ENCODE data around the gene RNF39.

Gene RNF39

GRCh38 chr6:30097902-30098768 lies 22.6 kb upstream of the RNF39 start:
- DNase-seq (ENCODE audit: insufficient read length, low spot score) = no peak

GRCh38 chr6:30096829-30097228 lies 21.3 kb upstream of the RNF39 start:
- DNase-seq (ENCODE audit: insufficient read length, low spot score) = no peak
- FAIRE-seq = no peak

More at GRCh38 chr6:30097902-30098768, 22.6 kb upstream of the RNF39 start:
- FAIRE-seq = no peak

GRCh38 chr6:30093951-30094661 lies 18.5 kb upstream of the RNF39 start:
- no peak for DNase-seq (ENCODE audit: insufficient read length, low spot score)
- no peak for FAIRE-seq

- DNase-seq (ENCODE audit: insufficient read length, low spot score) (no peak), FAIRE-seq (no peak)
Measured at GRCh38 chr6:30092852-30093543, 17.4 kb upstream of the RNF39 start.

GRCh38 chr6:30091577-30092381 lies 16.2 kb upstream of the RNF39 start:
- DNase-seq (ENCODE audit: insufficient read length, low spot score) = no peak
- FAIRE-seq = no peak

- FAIRE-seq (no peak), DNase-seq (ENCODE audit: insufficient read length, low spot score) (no peak)
Measured at GRCh38 chr6:30087876-30088275, 12.3 kb upstream of the RNF39 start.

GRCh38 chr6:30077218-30077617 lies 1.6 kb upstream of the RNF39 start:
- no peak for FAIRE-seq
- DNase-seq (ENCODE audit: insufficient read length, low spot score) = no peak

GRCh38 chr6:30075790-30076732 lies 492 bp upstream of the RNF39 start:
- no peak for FAIRE-seq
- no peak for DNase-seq (ENCODE audit: insufficient read length, low spot score)

GRCh38 chr6:30074331-30075093 lies 1.1 kb downstream of the RNF39 start:
- DNase-seq (ENCODE audit: insufficient read length, low spot score) (no peak), FAIRE-seq (no peak)

- DNase-seq (ENCODE audit: insufficient read length, low spot score) (no peak), FAIRE-seq (no peak)
Measured at GRCh38 chr6:30073489-30074235, 1.9 kb downstream of the RNF39 start.

GRCh38 chr6:30071858-30072257 lies 3.7 kb downstream of the RNF39 start:
- DNase-seq (ENCODE audit: insufficient read length, low spot score) (no peak), FAIRE-seq (no peak)

GRCh38 chr6:30071081-30071818 lies 4.3 kb downstream of the RNF39 start:
- DNase-seq (ENCODE audit: insufficient read length, low spot score) = no peak
- FAIRE-seq = no peak

GRCh38 chr6:30067460-30068139 lies 8.0 kb downstream of the RNF39 start:
- DNase-seq (ENCODE audit: insufficient read length, low spot score) (no peak), FAIRE-seq (no peak)

- DNase-seq (ENCODE audit: insufficient read length, low spot score) (peak; percentile 96), FAIRE-seq (peak; percentile 95)
Measured at GRCh38 chr6:30066577-30067459, 8.8 kb downstream of the RNF39 start, which contains the start of gene PPP1R11. Gene PPP1R11 (plus strand): TSS chr6:30067198. CDS start chr6:30067411, 213 bp downstream.

- no peak for FAIRE-seq
- DNase-seq (ENCODE audit: insufficient read length, low spot score) = no peak
Measured at GRCh38 chr6:30066082-30066481, 9.5 kb downstream of the RNF39 start.

- no peak for FAIRE-seq
- DNase-seq (ENCODE audit: insufficient read length, low spot score) = no peak
Measured at GRCh38 chr6:30063315-30063714, 12.3 kb downstream of the RNF39 start.

Measured in HTR-8/SVneo (cell line).